ENCODE results near the gene RNF220. TPM values are rescaled to one million over a fixed set of nuclear protein-coding genes. Genes with fewer than 3 reads are reported as not detected.

Gene RNF220
- total RNA-seq, 2 donors from 2014 or later: 53.3 to 62.0 TPM

DNA sequence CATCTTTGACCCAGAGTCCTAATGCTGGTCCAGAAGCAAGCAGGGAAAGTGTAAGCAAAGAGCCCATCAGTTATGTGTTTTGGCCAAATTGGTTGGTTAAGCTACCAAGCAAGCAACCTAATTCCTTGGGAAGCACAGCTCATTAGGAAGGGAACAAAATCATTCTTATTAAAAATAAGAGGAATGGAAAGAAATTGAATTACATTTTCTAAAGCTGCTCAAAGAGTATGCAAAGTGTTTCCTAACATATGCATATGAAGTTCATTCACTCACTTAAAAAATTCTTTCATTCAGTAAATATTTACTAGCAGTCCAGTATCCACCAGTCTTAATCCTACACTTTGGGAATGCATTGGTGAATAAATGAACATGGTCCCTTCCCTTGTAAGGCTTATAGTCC is 71.8 kb downstream of the RNF220 start:
- intact Hi-C loops (cut with DNase I): no loop called here
- no peak overlapping the region for H3K27ac ChIP-seq
- H3K4me3 ChIP-seq: no peak overlapping the region

DNA sequence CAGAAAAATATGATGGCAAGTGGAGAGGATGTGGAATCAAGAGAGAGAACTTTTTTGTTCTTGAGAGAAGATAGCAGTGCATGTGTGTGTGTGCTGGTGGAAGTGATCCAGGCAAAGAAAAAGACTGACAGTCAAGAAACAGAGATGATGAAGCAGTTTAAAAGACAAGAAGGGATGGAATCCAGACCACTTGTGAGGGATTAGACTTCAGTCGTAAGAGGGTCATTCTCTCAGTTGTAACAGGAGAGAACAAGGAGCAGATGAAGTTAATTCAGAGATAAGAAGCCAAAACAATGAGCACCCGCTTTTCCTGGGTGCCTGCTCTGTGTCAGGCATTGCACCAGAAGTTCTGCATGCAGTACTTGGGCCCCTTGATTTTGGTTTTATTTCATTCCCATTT is 76.6 kb downstream of the RNF220 start:
- Histone ChIP-seq H3K27me3 (no peaks in the 10 kb centered on the region), H3K9ac (ENCODE audit: low read depth in 2 of 2, low read length in 2 of 2) (no peak overlapping the region), H3K27ac (no peak overlapping the region), H3K4me1 (no peaks in the 10 kb centered on the region), H3K4me3 (no peak overlapping the region), H3K36me3 (no peaks in the 10 kb centered on the region), H3K9me3 (no peaks in the 10 kb centered on the region)
- TF ChIP-seq, protein P1, sequence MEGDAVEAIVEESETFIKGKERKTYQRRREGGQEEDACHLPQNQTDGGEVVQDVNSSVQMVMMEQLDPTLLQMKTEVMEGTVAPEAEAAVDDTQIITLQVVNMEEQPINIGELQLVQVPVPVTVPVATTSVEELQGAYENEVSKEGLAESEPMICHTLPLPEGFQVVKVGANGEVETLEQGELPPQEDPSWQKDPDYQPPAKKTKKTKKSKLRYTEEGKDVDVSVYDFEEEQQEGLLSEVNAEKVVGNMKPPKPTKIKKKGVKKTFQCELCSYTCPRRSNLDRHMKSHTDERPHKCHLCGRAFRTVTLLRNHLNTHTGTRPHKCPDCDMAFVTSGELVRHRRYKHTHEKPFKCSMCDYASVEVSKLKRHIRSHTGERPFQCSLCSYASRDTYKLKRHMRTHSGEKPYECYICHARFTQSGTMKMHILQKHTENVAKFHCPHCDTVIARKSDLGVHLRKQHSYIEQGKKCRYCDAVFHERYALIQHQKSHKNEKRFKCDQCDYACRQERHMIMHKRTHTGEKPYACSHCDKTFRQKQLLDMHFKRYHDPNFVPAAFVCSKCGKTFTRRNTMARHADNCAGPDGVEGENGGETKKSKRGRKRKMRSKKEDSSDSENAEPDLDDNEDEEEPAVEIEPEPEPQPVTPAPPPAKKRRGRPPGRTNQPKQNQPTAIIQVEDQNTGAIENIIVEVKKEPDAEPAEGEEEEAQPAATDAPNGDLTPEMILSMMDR (IDR thresholded peaks at IDR 0.05): no peak
- DNase-seq: no peak
- intact Hi-C loops (cut with DNase I): no loop called here

More for the DNA sequence above, 71.8 kb downstream of the RNF220 start:
- TF ChIP-seq, protein P1 (IDR thresholded peaks at IDR 0.05): no peak
- Histone ChIP-seq H3K36me3 (no peaks in the 10 kb centered on the region), H3K4me1 (no peaks in the 10 kb centered on the region), H3K9me3 (no peaks in the 10 kb centered on the region), H3K27me3 (no peaks in the 10 kb centered on the region), H3K9ac (ENCODE audit: low read depth in 2 of 2, low read length in 2 of 2) (no peak overlapping the region)
- DNase-seq: no peak

DNA sequence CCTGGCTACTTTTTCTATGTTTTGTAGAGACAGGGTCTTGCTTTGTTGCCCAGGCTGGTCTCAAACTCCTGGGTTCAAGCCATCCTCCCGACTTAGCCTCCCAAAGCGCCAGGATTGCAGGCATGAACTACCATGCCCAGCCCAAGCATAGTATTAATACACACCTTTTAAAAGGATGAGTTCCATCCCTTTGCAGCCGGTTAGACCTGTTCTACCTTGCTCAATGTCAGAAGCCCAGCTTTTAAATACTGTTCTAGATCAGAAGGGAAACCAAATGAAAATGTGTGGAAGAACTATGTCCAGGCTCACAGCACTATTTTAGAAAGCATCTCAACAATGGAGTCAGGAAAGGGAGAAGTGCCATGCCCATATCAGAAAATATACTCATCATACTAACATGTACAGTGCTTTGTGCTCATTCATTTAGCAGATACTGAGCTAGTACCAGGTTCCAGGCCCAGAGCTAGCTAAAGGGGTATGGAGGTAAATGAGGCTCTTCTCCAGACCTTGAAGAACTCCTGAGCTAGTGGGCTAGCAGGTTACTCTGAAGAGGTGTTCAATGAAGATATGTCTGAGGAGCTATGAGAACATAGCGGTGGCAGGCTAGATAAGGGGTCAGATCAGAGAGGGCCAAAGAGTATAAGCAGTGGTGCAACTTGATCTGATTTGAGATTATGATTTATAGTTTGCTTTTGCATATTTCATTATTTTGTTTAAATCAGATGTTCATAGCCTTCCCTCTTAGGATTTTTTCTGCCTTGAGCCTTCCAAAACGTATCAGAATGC is 78.2 kb downstream of the RNF220 start:
- H3K36me3 ChIP-seq: no peaks in the 10 kb centered on the region
- intact Hi-C loops (cut with DNase I): no loop called here
- no peak overlapping the region for H3K27ac ChIP-seq
- H3K9me3 ChIP-seq: no peaks in the 10 kb centered on the region
- TF ChIP-seq, protein P1 (IDR thresholded peaks at IDR 0.05): no peak
- no peak for DNase-seq
- no peaks in the 10 kb centered on the region for H3K27me3 ChIP-seq
- H3K9ac ChIP-seq (ENCODE audit: low read depth in 2 of 2, low read length in 2 of 2): no peak overlapping the region
- H3K4me1 ChIP-seq: no peaks in the 10 kb centered on the region
- H3K4me3 ChIP-seq: no peak overlapping the region

DNA sequence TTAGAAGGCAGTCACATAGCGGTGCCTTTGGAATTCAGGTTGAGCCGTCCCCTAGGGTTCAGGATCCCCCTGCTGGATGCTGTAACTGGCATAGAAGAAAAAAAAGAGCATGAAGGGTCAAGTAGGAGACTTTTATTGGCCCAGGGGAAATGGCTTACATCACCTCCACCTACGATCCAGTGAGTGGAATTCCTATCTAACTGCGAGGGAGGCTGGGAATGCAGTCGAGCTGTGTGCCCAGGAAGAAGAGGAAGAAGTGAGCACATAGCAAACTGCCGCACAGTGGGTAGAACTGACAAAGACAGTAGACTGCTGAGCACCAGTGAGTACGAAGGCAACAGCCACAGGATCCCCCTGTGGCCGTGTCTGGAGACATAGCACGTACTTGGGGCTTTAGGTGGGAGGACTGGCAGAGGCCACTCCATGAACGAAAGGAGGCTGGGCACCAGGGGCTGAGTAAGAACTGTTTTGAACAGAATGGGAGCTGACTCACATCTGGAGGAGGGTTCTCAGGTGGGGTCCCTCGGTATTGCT is 79.2 kb downstream of the RNF220 start:
- H3K27me3 ChIP-seq: no peaks in the 10 kb centered on the region
- TF ChIP-seq, protein P1 (IDR thresholded peaks at IDR 0.05): no peak
- DNase-seq: no peak
- no peaks in the 10 kb centered on the region for H3K9me3 ChIP-seq
- no peak overlapping the region for H3K27ac ChIP-seq
- H3K36me3 ChIP-seq: no peaks in the 10 kb centered on the region
- no peak overlapping the region for H3K9ac ChIP-seq (ENCODE audit: low read depth in 2 of 2, low read length in 2 of 2)
- H3K4me3 ChIP-seq: no peak overlapping the region
- H3K4me1 ChIP-seq: no peaks in the 10 kb centered on the region
- intact Hi-C loops (cut with DNase I): no loop called here

DNA sequence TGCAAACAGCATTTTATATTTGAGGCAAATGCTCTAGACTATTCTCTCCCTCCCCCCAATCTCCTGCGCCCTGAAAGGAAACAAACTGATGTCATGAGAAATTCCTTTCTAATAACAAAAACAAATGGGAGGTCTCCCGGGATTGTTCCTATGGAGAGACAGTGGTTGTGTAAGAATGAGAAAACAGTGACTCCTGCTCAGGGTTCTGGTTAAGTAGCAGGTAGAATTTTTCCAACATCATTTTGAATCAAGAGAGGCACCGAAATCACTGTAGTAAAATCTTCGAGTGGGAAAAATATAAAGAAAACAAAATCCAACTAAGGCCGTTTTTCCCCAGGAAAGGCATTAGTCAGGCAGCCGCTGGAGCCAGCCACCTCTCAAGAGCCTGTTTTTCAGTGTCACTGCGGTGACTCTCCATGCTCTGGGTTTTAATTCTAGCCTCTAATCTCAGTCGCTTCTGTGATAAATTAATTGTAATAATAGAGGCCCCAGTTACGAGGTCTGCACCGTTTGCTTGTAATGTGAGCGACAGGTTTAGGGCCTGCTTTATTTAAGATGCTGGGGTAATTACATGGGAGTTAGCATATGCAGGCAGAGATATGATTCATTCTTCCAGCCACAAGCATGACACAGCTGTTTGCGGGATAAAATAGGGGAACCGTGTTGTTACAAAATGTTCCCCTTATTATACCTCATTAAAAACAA is 80.3 kb downstream of the RNF220 start:
- DNase-seq: no peak
- intact Hi-C loops (cut with DNase I): no loop called here
- no peaks in the 10 kb centered on the region for H3K27me3 ChIP-seq
- no peak overlapping the region for H3K9ac ChIP-seq (ENCODE audit: low read depth in 2 of 2, low read length in 2 of 2)
- no peaks in the 10 kb centered on the region for H3K9me3 ChIP-seq
- no peak overlapping the region for H3K4me3 ChIP-seq
- H3K27ac ChIP-seq: no peak overlapping the region
- no peaks in the 10 kb centered on the region for H3K36me3 ChIP-seq
- TF ChIP-seq, protein P1 (IDR thresholded peaks at IDR 0.05): no peak
- no peaks in the 10 kb centered on the region for H3K4me1 ChIP-seq

All from colonic mucosa (tissue), 4 donors.